Small intestine (tissue), 7 donors: ENCODE measurements around the gene ZFAND6. TPM values are rescaled to one million over a fixed set of nuclear protein-coding genes. Genes with fewer than 3 reads are reported as not detected.
A peak's percentile ranks its signal among the peaks of the same experiment; 100 is the strongest.

Source experiments
- DNase-seq, 2 donors: peaks; one replicate each; pipeline versions ENCODE4 v3.0.0 to v3.0.0-alpha.2; 2013
- FAIRE-seq: peaks from 2 replicates; lab custom pipeline; 2012; peaks lifted over from hg19 to GRCh38; lab: Jason Lieb, UNC
- H3K27ac ChIP-seq, 3 donors: one replicate each; pipeline ENCODE4 v1.5.1; 2013; ENCODE audit warnings: low read length in 2 of 3, mild to moderate bottlenecking in 2 of 3, control low read depth in 1 of 3, inconsistent platforms in 1 of 3, low read depth in 1 of 3, moderate library complexity in 1 of 3
- H3K27me3 ChIP-seq, 3 donors: one replicate each; pipeline ENCODE4 v1.6.1; 2013; ENCODE audit warnings: low read length in 3 of 3, inconsistent platforms in 1 of 3; ENCODE audit not compliant: control insufficient read depth in 3 of 3, insufficient read depth in 3 of 3
- H3K36me3 ChIP-seq, 3 donors: one replicate each; pipeline ENCODE4 v1.6.1; 2013; ENCODE audit warnings: low read length in 3 of 3, inconsistent platforms in 1 of 3, low read depth in 1 of 3, mild to moderate bottlenecking in 1 of 3, moderate library complexity in 1 of 3; ENCODE audit not compliant: control insufficient read depth in 3 of 3, insufficient read depth in 2 of 3
- H3K4me1 ChIP-seq, 3 donors: one replicate each; pipeline ENCODE4 v1.6.1; 2013; ENCODE audit warnings: low read length in 2 of 3, inconsistent platforms in 1 of 3, low read depth in 1 of 3, mild to moderate bottlenecking in 1 of 3, moderate library complexity in 1 of 3; ENCODE audit not compliant: control insufficient read depth in 3 of 3, insufficient read depth in 2 of 3
- H3K4me3 ChIP-seq, 3 donors: one replicate each; pipeline ENCODE4 v1.5.1; 2013; ENCODE audit warnings: low read length in 3 of 3, control low read depth in 1 of 3, inconsistent platforms in 1 of 3, low read depth in 1 of 3, mild to moderate bottlenecking in 1 of 3, moderate library complexity in 1 of 3
- H3K9me3 ChIP-seq, 2 donors: one replicate each; pipeline ENCODE4 v1.6.1; 2013; ENCODE audit warnings: low read depth in 1 of 2, low read length in 1 of 2; ENCODE audit not compliant: control insufficient read depth in 2 of 2, insufficient read depth in 1 of 2
- WGBS, 3 donors: extraction: QIAGEN DNeasy Blood & Tissue Kit; methylation state at CpG; one replicate each; pipeline ENCODE4 v1.1.7; 2013; 5-methylcytosine and 5-hydroxymethylcytosine counted together
- polyA plus RNA-seq, 4 donors: library from polyadenylated mRNA; stranded (reverse) in 3 of 4; unstranded in 1 of 4; fragments of 200-250 nt in 3 of 4; fragments of 120-200 nt in 1 of 4; gene quantifications; one replicate each; pipeline versions ENCODE4 v1.2.1 to v1.2.3, GENCODE V29; 2013
- donor health status: healthy with polysubstance abuse.
- donor health status: control.
- donor health status: control.
- donor health status: Bipolar disorder and iron deficiency.
- donor health status: healthy.

Gene ZFAND6
- polyA plus RNA-seq, 4 donors, result 66.9 to 97.3 (median 89.4) TPM

GRCh38 chr15:80141916-80142598 is 82.6 kb downstream of the ZFAND6 start:
- H3K27ac ChIP-seq, result no peak overlapping the region

GRCh38 chr15:80142646-80143045 is 83.2 kb downstream of the ZFAND6 start:
- no peaks in the 10 kb centered on the region for H3K9me3 ChIP-seq
- DNase-seq, result no peak
- no peaks in the 10 kb centered on the region for H3K4me1 ChIP-seq
- H3K27ac ChIP-seq, result no peak overlapping the region
- FAIRE-seq, result no peak
- no peak overlapping the region for H3K4me3 ChIP-seq
- WGBS, 3 donors, result 79 to 90% (median 87%) methylated on average over 5 of the region's 5 CpGs
- H3K36me3 ChIP-seq, result peaks cover 0 to 2% (median 0%) of the 10 kb centered on the region in 3 donors
- H3K27me3 ChIP-seq, result no peaks in the 10 kb centered on the region

More at GRCh38 chr15:80141916-80142598, 82.6 kb downstream of the ZFAND6 start:
- DNase-seq, result peak; percentile 19 to 82
- Histone ChIP-seq H3K36me3 (peaks cover 0 to 2% (median 0%) of the 10 kb centered on the region in 3 donors), H3K4me1 (no peaks in the 10 kb centered on the region), H3K27me3 (no peaks in the 10 kb centered on the region), H3K9me3 (no peaks in the 10 kb centered on the region), H3K4me3 (no peak overlapping the region)
- peak; percentile 39 for FAIRE-seq
- 54 to 85% (median 65%) methylated on average over 5 of the region's 5 CpGs for WGBS, 3 donors

- no peak for DNase-seq
- H3K36me3 ChIP-seq, result no peaks in the 10 kb centered on the region
- WGBS, 3 donors, result 80 to 89% (median 83%) methylated on average over 6 of the region's 6 CpGs
- H3K27me3 ChIP-seq, result no peaks in the 10 kb centered on the region
- FAIRE-seq, result no peak
- no peaks in the 10 kb centered on the region for H3K9me3 ChIP-seq
- H3K4me3 ChIP-seq, result no peak overlapping the region
- peaks cover 7 to 21% (median 7%) of the 10 kb centered on the region in 3 donors for H3K4me1 ChIP-seq
- no peak overlapping the region for H3K27ac ChIP-seq
These were observed 91.7 kb downstream of the ZFAND6 start for GRCh38 chr15:80151148-80151547.

GRCh38 chr15:80151576-80151975 is 92.1 kb downstream of the ZFAND6 start:
- Histone ChIP-seq H3K4me1 (peaks cover 7 to 24% (median 7%) of the 10 kb centered on the region in 3 donors), H3K9me3 (no peaks in the 10 kb centered on the region), H3K4me3 (no peak overlapping the region), H3K27ac (no peak overlapping the region), H3K36me3 (no peaks in the 10 kb centered on the region), H3K27me3 (no peaks in the 10 kb centered on the region)
- DNase-seq, result no peak
- 40 to 64% (median 43%) methylated on average over 3 of the region's 3 CpGs for WGBS, 3 donors
- no peak for FAIRE-seq

GRCh38 chr15:80152180-80152895 is 92.9 kb downstream of the ZFAND6 start:
- no peak for FAIRE-seq
- Histone ChIP-seq H3K36me3 (peaks cover 0 to 7% (median 0%) of the 10 kb centered on the region in 3 donors), H3K27me3 (no peaks in the 10 kb centered on the region), H3K9me3 (no peaks in the 10 kb centered on the region), H3K4me3 (peak overlapping the region; percentile 45 to 83 (median 62)), H3K27ac (peak overlapping the region in 2 of 3 donors; percentile 56 to 63), H3K4me1 (peaks cover 7 to 24% (median 7%) of the 10 kb centered on the region in 3 donors)
- DNase-seq, result peak; percentile 93 to 97
- WGBS, 3 donors, result 2 to 3% (median 2%) methylated on average over 20 to 41 of the region's 41 CpGs

- Histone ChIP-seq H3K27me3 (no peaks in the 10 kb centered on the region), H3K4me3 (peak within 1 kb of the TSS; percentile 45 to 83 (median 62)), H3K9me3 (no peaks in the 10 kb centered on the region), H3K27ac (peak within 1 kb of the TSS; percentile 25 to 71 (median 56)), H3K36me3 (peaks cover 0 to 15% (median 0%) of the 10 kb centered on the region in 3 donors), H3K4me1 (peaks cover 7 to 24% (median 7%) of the 10 kb centered on the region in 3 donors)
- DNase-seq (peak; percentile 54 to 79), FAIRE-seq (no peak)
- WGBS, 3 donors, result 0 to 1% (median 1%) methylated on average over 38 to 45 of the region's 45 CpGs
These were observed 93.7 kb downstream of the ZFAND6 start, which contains the start of gene FAH for GRCh38 chr15:80152896-80153876. FAH (plus strand) TSS chr15:80152999; CDS start chr15:80153055, 56 bp downstream.

- Histone ChIP-seq H3K27me3 (no peaks in the 10 kb centered on the region), H3K4me1 (peaks cover 7 to 24% (median 7%) of the 10 kb centered on the region in 3 donors), H3K27ac (peak overlapping the region in 1 of 3 donors; percentile 71), H3K4me3 (peak overlapping the region in 1 of 3 donors; percentile 45), H3K36me3 (peaks cover 0 to 20% (median 0%) of the 10 kb centered on the region in 3 donors), H3K9me3 (no peaks in the 10 kb centered on the region)
- DNase-seq (peak in 1 of 2 donors; percentile 18), FAIRE-seq (no peak)
- WGBS, 3 donors, result 59 to 65% (median 62%) methylated on average over 4 of the region's 4 CpGs
These were observed 94.4 kb downstream of the ZFAND6 start for GRCh38 chr15:80153900-80154299.
